HepG2 (cell line): ENCODE data around the gene ST8SIA6. TPM values are rescaled to one million over a fixed set of nuclear protein-coding genes. Genes with fewer than 3 reads are reported as not detected.
A peak's percentile ranks its signal among the peaks of the same experiment; 100 is the strongest.

ENCODE experiments used
- ATAC-seq: fragments of 200-7000 bp; cut with Tn5 transposase; 3 replicates; pipeline ENCODE4 v1.9.1; 2020; ENCODE audit warnings: mild to moderate bottlenecking, moderate library complexity
- BruUV-seq: library from RNA; stranded (reverse); fragments of 400-500 nt; replicated peaks from 2 replicates; lab custom pipeline; 2021; lab: Mats Ljungman, UMichigan
- CTCF ChIA-PET: fragments of 300-600 bp; formaldehyde crosslinking; extraction: SDS; loops from one replicate; lab custom pipeline; 2021; ENCODE audit warnings: low total read pairs, inconsistent platforms, low intra/inter-chr PET ratio; lab: Yijun Ruan, JAX
- POLR2A ChIA-PET: fragments of 350-600 bp; sonication (Branson Sonifier 250); formaldehyde crosslinking; loops from one replicate; lab custom pipeline; 2020; ENCODE audit warnings: antibody characterized with exemption, inconsistent platforms; lab: Yijun Ruan, JAX
- DNase-seq: peaks from one replicate; pipeline ENCODE4 v3.0.0-alpha.2; 2015; ENCODE audit warnings: low spot score
- FAIRE-seq: peaks from 3 replicates; lab custom pipeline; 2011; peaks lifted over from hg19 to GRCh38; lab: Jason Lieb, UNC
- H2AFZ ChIP-seq: one replicate; pipeline ENCODE4 v1.6.1; 2011; ENCODE audit warnings: low read length, inconsistent platforms
- H3K27ac ChIP-seq: fragments of 300-600 bp; 3 replicates; pipeline ENCODE4 v1.8.0; 2011; ENCODE audit warnings: mixed run types, mild to moderate bottlenecking, mixed read lengths, low read length, inconsistent platforms; ENCODE audit not compliant: insufficient read depth; ENCODE audit errors: extremely low read length
- H3K27me3 ChIP-seq, 2 experiments: fragments of 200-600 bp in 1 of 2; 2 replicates in 1 of 2; 3 replicates in 1 of 2; pipeline versions ENCODE4 v1.6.0 to v1.8.0; 2011; ENCODE audit warnings: low read length in 2 of 2, mild to moderate bottlenecking in 2 of 2, moderate library complexity in 2 of 2, inconsistent platforms in 1 of 2; ENCODE audit not compliant: insufficient read depth in 2 of 2, control insufficient read depth in 1 of 2
- H3K36me3 ChIP-seq, 2 experiments: fragments of 200-600 bp in 1 of 2; replicated peaks in 1 of 2; 2 replicates in 1 of 2; 3 replicates in 1 of 2; pipeline versions ENCODE4 v1.5.1 to v1.8.0; 2011; ENCODE audit warnings: low read length in 2 of 2, inconsistent platforms in 1 of 2; ENCODE audit not compliant: insufficient read depth in 2 of 2, control insufficient read depth in 1 of 2
- H3K4me1 ChIP-seq: 2 replicates; pipeline ENCODE4 v1.5.1; 2012; ENCODE audit warnings: low read length, inconsistent platforms; ENCODE audit not compliant: insufficient read depth
- H3K4me2 ChIP-seq: 2 replicates; pipeline ENCODE4 v1.6.0; 2011; ENCODE audit warnings: low read depth, low read length, inconsistent platforms
- H3K4me3 ChIP-seq, 3 experiments: fragments of 200-600 bp in 1 of 3; sonication (generic), shearing (Covaris generic) in 1 of 3; replicated peaks in 1 of 3; 2 replicates each; pipeline ENCODE4 v1.5.1; 2011 to 2016; ENCODE audit warnings: low read length in 3 of 3, inconsistent platforms in 2 of 3, low read depth in 2 of 3, mild to moderate bottlenecking in 2 of 3, control low read depth in 1 of 3, mixed read lengths in 1 of 3; ENCODE audit not compliant: insufficient read depth in 1 of 3
- H3K79me2 ChIP-seq: one replicate; pipeline ENCODE4 v1.6.1; 2011; ENCODE audit warnings: low read length, inconsistent platforms; ENCODE audit not compliant: insufficient read depth
- H3K9ac ChIP-seq: 2 replicates; pipeline ENCODE4 v1.6.0; 2011; ENCODE audit warnings: mild to moderate bottlenecking, low read depth, low read length, inconsistent platforms; ENCODE audit not compliant: insufficient read depth
- H3K9me3 ChIP-seq: 2 replicates; pipeline ENCODE4 v1.5.1; 2012; ENCODE audit warnings: mild to moderate bottlenecking, low read length
- H4K20me1 ChIP-seq: 2 replicates; pipeline ENCODE4 v1.6.0; 2011; ENCODE audit warnings: inconsistent platforms, mild to moderate bottlenecking, low read length, moderate library complexity; ENCODE audit not compliant: insufficient read depth
- MED13 ChIP-seq: sonication (generic); formaldehyde crosslinking; IDR thresholded peaks from 2 replicates; pipeline ENCODE4 v1.5.0; 2020; ENCODE audit warnings: missing genetic modification reagents
- WGBS: methylation state at CpG from one replicate; pipeline ENCODE4 v1.1.6; 2017; ENCODE audit warnings: low lambda C conversion rate; 5-methylcytosine and 5-hydroxymethylcytosine counted together
- in situ Hi-C: cut with HindIII; loops from 2 replicates; pipeline ENCODE4 v1.10.0; 2017; ENCODE audit warnings: low pct_unique_long_range_greater_than_20kb; ENCODE audit not compliant: extremely low pct_ligation_motif_present
- intact Hi-C: fragments of 100-400 bp; cut with micrococcal nuclease; formaldehyde crosslinking; loops from one replicate; pipeline ENCODE4 v1.10.0; 2022; ENCODE audit not compliant: unreplicated experiment
- polyA plus RNA-seq, 8 experiments: library from polyadenylated mRNA; depleted of rRNA in 3 of 8; stranded (reverse) in 7 of 8; unstranded in 1 of 8; fragments of >200 nt; fragmentation: Illumina TruSeq in 4 of 8; extraction: Trizol in 4 of 8; gene quantifications; 2 replicates each; pipeline versions ENCODE4 v1.2.1 to v1.2.3, GENCODE V29; 2011 to 2016; ENCODE audit warnings: low read depth in 4 of 8, missing spikeins in 1 of 8, mixed read lengths in 1 of 8; ENCODE audit not compliant: insufficient read depth in 1 of 8
- total RNA-seq, 5 experiments: library from RNA; depleted of rRNA; stranded (reverse); fragments of >200 nt; fragmentation: Illumina TruSeq; extraction: Trizol; gene quantifications; 2 replicates each; pipeline ENCODE4 v1.2.3, GENCODE V29; 2016; ENCODE audit warnings: low read depth in 1 of 5
- TF ChIP-seq, protein P1 (sequence below): fragments of 450-650 bp; IDR thresholded peaks from 2 replicates; pipeline ENCODE4 v1.6.1; 2016
- TF ChIP-seq, protein P2 (sequence below): sonication (generic); formaldehyde crosslinking; IDR thresholded peaks from 2 replicates; pipeline ENCODE4 v1.4.0; 2020; ENCODE audit warnings: missing genetic modification reagents

The ST8SIA6 gene
- total and polyA plus RNA-seq, 2 of the 13 experiments (the other 11 are each of a cell fraction or from before 2014, with no cell fraction given): not detected

DNA sequence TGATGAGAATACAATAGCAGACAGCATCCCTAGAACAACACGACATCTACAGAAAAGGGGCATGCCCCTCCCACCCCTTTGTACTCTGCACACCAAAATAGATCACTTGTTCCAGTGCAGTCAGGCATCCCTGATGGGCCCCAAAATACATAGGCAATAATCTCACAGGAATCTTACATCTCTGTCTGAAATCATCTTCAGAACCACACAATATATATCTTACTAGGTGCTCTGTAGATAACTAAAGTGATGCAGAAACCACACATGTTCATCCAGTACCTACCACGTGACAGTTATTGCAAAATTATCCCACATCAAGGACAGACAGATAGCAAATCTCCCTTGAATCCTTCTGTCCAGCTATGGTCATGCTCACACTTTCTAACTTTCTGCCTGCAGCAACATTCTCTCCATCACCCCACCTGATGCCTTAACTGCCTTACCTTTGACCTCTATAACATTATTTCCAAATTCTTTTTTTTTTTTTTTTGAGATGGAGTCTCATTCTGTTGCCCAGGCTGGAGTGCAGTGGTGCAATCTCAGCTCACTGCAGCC, 30.7 kb downstream of the ST8SIA6 start:
- ATAC-seq (no peak), DNase-seq (no peak), FAIRE-seq (no peak)
- Histone ChIP-seq H4K20me1 (no peaks in the 10 kb centered on the region), H2AFZ (no peak overlapping the region), H3K79me2 (no peaks in the 10 kb centered on the region), H3K9ac (no peak overlapping the region), H3K36me3 (no peaks in the 10 kb centered on the region), H3K4me3 (no peak overlapping the region), H3K27me3 (peaks cover 0 to 6% of the 10 kb centered on the region in 2 experiments; a peak in 2 of 5 replicates), H3K27ac (no peak overlapping the region), H3K4me2 (no peak overlapping the region), H3K4me1 (no peaks in the 10 kb centered on the region), H3K9me3 (no peaks in the 10 kb centered on the region)
- in situ Hi-C loops: no loop called here
- 0% methylated on average over 2 of the region's 2 CpGs for WGBS
- intact Hi-C loops: no loop called here
- no peak for TF ChIP-seq MED13 (CRISPR knock-in tag)
- TF ChIP-seq, protein P1, sequence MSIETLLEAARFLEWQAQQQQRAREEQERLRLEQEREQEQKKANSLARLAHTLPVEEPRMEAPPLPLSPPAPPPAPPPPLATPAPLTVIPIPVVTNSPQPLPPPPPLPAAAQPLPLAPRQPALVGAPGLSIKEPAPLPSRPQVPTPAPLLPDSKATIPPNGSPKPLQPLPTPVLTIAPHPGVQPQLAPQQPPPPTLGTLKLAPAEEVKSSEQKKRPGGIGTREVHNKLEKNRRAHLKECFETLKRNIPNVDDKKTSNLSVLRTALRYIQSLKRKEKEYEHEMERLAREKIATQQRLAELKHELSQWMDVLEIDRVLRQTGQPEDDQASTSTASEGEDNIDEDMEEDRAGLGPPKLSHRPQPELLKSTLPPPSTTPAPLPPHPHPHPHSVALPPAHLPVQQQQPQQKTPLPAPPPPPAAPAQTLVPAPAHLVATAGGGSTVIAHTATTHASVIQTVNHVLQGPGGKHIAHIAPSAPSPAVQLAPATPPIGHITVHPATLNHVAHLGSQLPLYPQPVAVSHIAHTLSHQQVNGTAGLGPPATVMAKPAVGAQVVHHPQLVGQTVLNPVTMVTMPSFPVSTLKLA: peak; percentile 92
- no TSS peak for BruUV-seq
- CTCF ChIA-PET: no interaction called here
- POLR2A ChIA-PET: no interaction called here

DNA sequence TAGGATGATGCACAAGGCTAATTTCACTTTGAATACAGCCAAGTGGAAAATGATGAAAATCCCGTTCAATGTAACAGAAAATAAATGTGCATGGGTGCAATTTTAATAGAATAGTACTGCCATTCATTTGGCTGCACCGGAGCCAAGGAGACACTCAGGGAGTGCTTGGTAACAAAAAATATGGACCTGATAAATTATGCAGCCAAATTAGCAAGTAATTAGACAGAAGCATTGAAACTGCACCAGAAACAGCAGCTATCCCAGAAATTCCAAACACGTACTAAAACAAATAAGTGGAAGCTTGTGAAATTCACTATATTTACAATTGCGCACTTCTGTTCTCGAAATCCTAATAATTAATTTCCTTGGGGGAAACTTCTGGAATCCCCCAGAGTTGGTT, 31.5 kb downstream of the ST8SIA6 start:
- intact Hi-C loops: no loop called here
- Histone ChIP-seq H2AFZ (no peak overlapping the region), H3K9me3 (no peaks in the 10 kb centered on the region), H3K27ac (no peak overlapping the region), H3K4me2 (no peak overlapping the region), H3K4me3 (no peak overlapping the region), H4K20me1 (no peaks in the 10 kb centered on the region), H3K9ac (no peak overlapping the region), H3K79me2 (no peaks in the 10 kb centered on the region), H3K36me3 (no peaks in the 10 kb centered on the region), H3K4me1 (no peaks in the 10 kb centered on the region), H3K27me3 (no peaks in the 10 kb centered on the region; a peak in 1 of 5 replicates)
- ATAC-seq: no peak
- TF ChIP-seq, protein P2, sequence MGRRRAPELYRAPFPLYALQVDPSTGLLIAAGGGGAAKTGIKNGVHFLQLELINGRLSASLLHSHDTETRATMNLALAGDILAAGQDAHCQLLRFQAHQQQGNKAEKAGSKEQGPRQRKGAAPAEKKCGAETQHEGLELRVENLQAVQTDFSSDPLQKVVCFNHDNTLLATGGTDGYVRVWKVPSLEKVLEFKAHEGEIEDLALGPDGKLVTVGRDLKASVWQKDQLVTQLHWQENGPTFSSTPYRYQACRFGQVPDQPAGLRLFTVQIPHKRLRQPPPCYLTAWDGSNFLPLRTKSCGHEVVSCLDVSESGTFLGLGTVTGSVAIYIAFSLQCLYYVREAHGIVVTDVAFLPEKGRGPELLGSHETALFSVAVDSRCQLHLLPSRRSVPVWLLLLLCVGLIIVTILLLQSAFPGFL (CRISPR knock-in tag): no peak
- 20% methylated on average over 5 of the region's 5 CpGs for WGBS
- no TSS peak for BruUV-seq
- FAIRE-seq: no peak
- ChIA-PET CTCF (no interaction called here), POLR2A (no interaction called here)
- in situ Hi-C loops: no loop called here
- no peak for DNase-seq
